Activated T-helper 1 cell treated with Interleukin-2 at 50 U/mL for 16 hours (primary cell): ENCODE data around the gene PLEKHA8.

Experiments
- DNase-seq: peaks from one replicate; pipeline ENCODE4 v3.0.0-alpha.2; 2020; ENCODE audit warnings: low read depth

PLEKHA8 gene

DNA sequence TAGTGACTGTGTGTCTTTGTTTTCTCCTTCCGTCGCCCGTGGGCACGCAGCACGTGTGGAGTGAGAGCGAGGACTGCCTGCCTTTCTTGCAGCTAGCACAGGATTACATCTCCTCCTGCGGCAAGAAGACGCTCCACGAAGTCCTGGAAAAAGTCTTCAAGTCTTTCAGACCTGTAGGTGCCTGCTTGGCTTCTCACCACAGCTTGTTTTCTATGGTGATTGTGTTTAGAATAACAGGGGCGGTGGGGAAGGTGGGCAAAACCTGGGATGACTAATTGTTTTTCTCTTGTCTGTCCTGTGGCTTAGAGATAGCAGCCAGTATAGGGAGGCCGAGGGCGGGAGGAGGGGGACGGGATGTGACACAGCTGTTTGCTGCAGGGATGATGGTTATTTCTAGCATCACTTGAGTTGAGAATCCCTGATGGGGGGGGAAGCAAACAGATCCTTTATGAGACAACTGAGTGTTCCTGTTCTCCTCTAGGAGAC lies 118.0 kb downstream of the PLEKHA8 start:
- no peak for DNase-seq

DNA sequence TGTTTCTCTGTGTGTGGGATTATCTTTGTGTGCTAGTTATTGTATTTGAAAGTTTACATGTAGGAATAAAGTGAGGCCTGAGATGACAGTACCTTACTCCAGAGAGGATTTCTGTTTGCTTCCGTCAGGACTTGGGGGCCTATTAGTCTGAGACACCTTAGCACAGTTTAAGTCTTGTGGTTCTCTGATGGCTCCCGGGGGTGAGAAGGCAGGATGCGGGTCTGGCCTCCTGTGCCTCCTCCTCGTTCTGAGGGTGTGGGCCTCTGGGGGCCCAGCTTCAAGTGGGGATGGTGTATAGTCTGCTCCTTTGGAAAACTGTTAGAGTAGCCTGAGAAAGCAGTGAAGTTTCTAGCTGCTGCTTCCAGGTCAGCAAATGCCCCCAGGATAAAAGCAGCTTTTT lies 119.0 kb downstream of the PLEKHA8 start:
- DNase-seq = no peak

DNA sequence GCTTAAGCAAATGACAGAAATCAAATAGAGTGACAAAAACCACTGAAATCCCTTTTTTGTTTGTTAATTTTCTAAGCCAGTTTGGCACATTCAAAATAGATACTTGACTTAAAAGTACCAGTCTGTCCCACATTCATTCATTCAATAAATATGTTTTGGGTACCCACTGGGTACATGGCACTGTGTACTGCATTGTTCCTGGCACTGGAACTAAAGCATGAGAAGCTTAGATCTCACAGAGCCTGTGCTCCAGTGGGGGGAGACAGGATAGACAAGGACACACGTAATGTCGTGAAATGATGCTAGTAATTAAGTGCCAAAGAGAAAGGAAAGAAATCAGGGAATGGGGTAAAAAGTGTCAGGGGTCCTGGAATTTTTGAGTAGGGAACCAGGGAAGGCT lies 119.6 kb downstream of the PLEKHA8 start:
- DNase-seq = no peak

DNA sequence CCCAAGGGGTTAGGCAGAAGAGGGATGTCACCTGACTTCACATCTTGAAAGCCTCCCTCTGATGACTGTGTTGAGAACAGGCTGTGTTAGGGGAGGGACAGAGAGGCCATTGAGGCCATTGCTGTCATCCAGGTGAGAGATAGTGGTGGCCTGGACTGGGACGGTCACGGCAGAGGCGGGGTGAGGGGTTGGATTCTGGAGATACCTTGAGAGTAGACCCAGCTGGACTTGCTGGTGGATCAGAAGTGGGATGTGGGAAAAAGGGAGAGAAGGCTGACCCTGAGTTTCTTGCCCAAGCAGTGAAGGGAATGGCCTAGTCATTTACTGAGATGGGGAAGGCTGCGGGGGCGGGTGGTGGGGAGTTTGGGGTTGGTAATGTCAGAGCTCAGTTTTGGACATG lies 120.2 kb downstream of the PLEKHA8 start:
- no peak for DNase-seq

DNA sequence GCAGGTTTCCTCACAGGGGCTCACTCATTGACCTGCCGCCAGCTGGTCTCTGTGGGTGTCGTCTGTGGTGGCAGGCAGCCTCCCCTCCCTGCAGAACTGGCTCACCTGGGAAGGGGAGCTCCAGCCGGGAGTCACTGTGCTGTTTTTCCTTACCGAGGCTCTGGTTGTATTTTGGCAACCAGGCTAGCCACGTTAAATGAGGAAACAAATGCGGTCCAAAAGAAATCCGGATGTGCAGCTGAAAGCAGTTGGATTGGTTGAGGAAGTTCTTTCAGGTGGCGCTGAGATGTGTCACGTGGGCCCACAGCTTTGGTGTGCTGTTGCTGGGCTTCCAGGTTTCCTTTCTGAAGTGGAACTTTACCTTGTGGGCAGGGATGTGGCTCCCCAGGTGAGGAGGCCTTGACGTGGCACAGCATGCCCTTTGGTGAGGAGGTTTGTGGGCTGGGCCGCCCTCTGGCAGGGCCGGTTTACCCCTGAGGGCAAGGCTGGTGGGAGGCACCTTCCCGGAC lies 120.8 kb downstream of the PLEKHA8 start:
- peak; percentile 9 for DNase-seq

DNA sequence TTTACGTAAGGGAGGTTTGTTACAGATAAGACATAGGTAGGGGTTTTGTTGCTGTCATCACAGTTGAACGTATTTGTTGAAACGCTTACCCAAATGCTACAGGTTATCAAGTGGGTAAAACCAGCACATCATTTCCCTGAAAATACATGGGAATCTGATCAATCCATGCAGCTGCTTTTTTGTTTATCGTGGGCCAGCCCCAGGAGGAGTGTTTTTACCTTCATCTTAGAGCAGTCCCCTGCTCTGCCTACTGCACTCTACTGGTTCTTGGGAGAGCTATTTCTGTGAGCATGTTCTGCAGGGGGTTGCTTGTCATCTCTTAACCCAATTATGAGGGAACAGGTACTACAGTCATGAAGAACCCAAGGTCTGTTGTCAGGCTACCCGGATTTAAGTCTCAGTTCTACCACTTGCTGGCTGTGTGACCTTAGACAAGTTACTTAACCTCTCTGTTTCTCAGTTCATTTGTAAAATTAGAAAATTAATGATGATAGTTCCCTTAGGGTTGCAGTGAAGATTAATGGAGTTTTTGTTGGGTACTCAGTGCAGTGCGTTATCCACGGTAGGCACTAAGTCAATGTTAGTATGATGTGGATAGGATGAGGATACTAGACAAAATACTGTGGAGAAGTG lies 121.5 kb downstream of the PLEKHA8 start:
- no peak for DNase-seq

DNA sequence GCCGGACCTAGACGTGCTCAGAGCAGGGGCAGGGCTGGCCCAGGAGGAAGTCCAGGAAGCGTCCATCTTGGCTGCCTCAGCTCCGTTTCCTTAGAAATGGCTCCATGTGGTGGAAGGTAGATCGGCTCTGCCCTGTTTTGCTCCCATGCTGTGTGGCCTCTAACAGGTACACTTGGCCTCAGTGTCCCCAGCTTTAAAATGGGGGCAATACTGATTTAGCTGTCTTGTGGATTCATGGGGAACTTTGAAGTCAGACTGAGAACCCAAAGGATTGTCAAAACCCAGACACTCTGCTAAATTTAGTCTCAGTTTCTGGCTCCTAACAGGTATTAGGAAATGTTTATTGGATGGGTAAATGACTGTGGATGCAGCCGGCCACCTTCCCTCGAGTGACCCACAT lies 122.5 kb downstream of the PLEKHA8 start:
- DNase-seq = no peak

DNA sequence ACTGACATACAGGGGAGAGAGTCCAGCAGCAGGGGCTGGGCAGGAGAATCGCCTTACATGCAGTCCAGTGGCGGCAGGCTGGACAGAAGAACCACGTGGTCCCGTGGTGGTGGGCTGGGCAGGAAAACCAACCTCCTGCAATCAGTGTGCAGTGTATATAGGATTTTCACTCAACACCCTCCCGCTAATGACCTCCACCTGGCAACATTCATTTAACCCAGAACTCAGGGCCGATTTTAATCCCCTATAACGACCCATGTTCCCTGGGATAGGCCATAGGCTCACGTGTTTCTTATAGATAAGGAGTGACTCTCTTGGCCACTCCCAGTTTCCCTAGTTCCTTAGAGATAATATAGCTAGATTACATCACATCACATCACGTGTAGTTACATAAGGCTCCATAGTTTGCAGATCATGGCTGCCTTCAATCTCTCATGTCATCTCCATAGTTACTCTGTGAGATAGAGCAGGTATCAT lies 125.9 kb downstream of the PLEKHA8 start:
- DNase-seq = no peak

DNA sequence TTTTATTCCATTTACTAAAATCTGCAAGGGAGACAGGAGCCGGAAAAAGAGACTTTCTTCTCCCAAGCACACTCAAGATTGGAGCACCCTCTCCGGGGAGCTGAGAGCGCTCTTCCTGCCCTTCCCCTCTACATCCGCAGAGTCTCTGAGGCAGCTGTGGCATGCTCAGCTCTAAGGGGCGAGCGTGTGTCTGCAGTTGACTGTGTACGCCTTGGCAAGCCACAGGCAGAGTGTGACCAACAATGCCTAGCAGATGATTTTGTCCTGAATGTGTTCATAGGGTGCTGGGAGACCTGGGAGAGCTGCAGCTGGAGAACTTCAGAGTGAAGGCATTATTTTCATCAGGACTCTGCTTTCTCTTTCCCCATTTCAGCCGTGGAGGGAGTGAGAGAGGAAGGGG lies 127.3 kb downstream of the PLEKHA8 start:
- DNase-seq = no peak

DNA sequence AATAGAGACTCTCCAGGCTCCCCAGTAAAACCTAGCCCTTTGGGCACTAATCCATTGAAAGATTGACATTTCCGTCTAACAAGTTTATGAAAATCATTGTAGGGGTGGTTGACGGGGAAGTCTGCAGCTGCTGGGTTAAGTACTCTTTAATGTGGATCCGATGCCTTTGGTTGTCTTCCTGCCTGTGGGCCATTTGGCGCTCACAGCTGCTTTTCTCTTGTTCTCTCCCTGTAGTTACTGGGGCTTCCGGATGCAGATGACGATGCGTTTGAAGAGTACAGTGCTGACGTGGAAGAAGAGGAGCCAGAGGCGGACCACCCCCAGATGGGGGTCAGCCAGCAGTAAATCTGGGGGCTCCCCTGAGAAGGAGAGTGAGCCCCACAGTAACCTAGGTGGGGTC lies 129.0 kb downstream of the PLEKHA8 start:
- DNase-seq = no peak

DNA sequence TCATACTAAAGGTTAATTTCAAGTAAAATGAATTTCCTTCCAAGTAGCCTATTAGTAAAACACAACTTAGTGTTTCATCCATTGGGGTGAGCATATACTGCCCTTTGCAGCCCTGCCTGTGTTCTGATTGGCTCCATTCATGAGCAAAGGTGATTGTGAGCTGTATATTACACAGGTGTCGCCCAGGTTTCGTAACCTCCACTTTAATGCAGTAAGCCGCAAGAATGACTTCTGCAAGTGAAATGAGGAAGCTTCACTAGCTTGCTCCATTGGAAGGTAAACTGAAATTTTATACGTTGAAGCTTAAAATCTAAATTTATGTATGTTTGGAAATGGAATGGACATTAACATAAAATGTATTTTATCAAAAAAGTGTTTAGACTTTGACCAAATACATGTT lies 131.0 kb downstream of the PLEKHA8 start:
- no peak for DNase-seq

DNA sequence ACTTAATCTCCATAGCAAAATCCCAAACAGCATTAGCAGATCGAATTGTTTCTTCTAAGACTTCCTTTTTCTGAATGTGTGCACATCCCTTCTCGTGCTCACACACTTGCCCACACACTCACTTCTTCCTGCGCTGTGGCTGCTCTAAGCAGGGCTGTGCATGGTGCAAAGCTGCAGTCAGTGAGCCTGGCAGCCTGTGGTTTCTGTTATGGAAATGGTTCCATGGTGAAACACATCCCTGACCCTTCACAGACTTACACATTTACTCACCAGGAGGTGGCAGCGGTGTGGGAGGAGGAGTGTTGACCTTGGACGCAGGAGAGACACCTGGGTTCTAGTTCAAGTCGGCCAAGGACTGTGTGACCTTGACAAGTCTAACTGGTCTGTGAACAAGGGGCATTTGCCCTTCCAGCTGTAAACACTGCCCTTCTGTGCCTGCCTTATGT lies 131.5 kb downstream of the PLEKHA8 start:
- DNase-seq = no peak

DNA sequence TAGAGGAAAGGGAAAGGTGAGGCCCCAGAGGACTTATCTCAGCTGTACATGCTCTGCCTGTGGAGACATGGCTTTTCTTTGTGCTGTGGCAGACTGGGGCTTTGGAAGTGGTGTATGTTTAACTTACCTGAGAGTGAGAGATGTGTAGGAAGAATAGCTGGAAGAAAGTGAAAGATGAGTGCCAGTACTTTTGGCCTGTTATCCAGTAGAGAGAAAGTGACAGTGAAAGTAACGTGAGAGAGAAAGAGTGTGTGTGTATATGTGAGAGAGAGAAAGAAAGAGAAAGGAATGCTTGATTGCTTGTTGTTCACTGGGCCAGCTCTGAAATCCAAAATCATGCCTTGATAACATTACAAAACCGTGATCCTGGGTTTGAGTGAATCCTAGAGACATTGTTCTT lies 132.1 kb downstream of the PLEKHA8 start:
- DNase-seq = no peak

DNA sequence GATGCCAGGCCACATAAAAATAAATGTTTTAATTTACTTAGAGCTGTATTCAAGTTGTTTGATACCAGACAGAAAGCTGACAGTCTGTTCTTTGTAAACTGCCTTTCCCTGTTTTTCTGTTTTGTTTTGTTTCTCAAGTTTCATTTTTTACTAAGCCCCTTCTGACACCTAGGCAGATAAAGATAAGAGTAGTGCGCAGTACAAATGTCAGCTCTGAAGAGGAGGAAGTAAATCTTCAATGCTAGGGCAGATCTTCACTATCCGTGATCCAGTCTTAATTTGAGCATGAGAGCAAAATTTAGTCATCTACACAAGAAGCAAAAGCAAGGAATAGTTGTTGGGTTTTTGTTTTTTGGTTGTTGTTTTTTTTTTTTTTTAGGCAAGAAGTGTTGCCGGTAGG lies 133.9 kb downstream of the PLEKHA8 start:
- no peak for DNase-seq

DNA sequence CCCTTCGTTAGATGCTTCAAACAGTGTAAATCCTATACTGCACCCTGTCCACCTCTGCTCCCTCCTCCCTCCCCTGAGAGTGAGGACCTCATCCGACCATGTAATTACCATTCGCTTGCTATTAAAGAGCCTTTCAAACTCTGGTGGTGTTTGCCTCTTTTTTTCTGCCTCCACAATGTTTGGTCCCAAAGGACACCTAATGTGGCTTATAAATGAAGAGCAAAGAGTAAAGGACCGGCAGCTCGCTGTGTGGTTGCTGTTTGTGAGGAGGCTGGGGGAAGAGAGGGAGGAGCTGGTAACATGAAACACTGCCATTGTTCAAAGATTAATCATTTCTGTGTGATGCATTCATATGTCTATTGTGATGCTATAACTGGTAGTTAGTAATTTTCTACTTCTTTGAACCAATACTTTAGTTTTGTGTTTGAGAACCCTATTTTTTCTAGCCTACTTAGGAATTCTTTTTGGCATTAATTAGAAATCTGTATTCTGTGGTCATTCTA lies 134.5 kb downstream of the PLEKHA8 start:
- no peak for DNase-seq

DNA sequence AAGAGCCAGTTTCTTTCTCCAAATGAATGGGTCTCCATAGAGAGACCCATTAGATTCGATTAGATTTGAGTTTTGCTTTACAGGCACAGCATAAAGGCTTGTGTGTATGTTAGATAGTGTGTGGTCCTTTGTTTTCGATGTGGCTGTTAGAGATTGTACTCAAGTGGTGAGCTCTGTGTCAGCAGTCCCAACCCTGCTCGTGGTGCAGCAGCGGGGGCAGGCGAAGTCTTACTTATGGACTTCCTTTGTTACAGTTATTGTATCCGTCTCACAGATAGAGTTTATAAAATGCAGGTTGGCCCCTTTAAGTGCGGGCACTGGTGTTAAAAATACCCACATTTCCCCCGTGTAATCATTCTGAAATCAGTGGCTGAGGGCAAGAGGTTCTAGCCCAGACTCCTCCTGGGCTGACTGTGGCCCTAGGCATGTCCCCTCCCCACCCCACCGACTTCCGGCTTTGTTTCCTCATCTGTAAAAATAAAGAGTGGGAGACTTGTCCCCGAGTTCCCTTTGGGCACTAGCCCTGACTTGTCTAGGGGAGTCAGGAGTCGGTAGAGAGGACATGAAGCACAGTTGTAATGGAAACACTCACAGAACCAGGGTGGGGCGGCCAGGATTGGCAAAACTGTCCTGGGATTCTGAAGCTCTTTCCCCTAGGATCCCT lies 135.2 kb downstream of the PLEKHA8 start:
- DNase-seq = no peak

DNA sequence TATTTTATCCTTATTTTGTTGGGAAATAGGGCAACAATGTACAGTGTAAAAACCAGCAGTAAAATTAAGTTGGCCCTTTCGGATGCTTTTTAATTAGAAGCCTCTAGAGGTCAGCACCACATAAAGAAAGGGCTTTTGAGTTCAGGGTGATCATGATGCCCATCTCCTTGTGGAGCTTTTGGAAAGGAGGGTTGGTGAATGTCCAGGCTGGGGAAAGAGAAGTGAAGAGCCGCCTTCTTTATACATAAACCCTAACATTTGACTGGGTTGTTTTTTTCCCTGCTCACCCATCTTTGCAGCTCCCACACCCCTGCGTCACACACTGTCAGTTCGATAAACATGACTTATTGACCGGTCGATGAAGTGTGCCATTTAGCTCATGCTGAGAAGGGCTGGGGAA lies 136.4 kb downstream of the PLEKHA8 start:
- no peak for DNase-seq

DNA sequence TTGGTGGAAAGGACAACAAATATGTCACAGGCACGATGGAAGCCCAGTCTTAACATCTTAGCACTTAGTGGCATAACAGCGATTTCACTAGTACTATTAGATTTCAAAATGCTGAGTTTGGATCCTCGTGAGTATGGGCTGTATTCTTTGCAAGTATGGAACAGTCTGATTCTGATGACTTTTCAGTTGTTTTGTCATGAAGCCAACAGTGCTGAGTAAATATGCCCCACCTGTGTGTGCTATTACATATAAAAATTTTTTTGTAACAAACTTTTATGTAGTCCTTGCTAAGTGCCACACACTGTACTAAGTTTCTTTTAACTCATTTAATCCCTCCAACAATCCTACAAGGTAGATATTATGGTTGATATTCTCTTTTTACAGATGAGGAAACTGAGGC lies 137.4 kb downstream of the PLEKHA8 start:
- DNase-seq = no peak

DNA sequence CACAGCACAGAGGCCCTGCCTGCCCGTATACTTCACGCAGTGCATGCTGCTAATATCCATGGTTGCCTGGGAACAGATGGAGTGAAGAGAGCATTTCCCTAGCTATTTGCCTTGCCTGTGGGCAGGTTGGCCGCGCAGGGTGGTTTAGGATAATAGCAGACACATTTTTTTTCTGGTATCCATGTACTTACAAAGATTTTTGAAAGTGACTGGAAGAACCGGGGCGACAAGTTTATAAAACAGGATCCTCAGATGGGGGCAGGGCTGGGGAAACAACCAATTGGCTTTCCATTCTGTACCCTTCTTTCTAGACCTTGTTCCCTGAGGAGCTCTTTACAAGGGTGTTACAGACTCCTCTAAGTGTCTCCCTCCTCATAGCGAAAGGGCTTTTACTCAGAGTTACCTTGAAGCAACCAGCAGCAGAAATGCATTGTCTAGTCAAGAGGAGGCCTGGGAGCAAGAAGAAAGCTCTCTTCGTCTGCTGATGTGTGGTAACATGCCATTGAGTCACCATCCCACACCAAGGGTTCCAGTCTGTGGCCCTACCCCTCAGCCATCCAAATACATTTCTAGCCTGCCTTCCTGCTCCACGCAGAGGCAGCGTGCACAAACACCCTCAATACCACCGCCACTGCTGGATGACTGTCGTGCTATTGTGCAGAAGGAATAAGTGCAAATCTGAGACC lies 138.1 kb downstream of the PLEKHA8 start:
- no peak for DNase-seq

DNA sequence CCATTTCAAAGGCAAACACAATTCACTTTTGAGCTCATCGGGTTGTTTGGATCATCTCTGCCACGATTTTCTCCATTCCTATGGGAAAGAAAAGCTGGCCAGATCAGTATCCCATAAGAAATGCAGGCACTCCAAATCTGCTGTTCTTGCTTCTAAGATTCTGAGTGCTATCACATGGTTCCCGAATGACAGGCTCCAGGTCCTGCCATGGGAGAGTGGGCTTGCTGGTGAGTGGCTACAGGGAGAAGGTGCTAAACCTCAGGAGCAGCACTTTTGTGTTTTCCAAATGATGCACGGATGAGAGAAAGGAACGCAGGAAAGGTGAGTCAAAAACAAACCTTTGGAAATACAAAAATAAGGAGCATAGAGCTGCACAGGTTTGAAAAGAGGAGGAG lies 138.6 kb downstream of the PLEKHA8 start:
- DNase-seq = no peak

DNA sequence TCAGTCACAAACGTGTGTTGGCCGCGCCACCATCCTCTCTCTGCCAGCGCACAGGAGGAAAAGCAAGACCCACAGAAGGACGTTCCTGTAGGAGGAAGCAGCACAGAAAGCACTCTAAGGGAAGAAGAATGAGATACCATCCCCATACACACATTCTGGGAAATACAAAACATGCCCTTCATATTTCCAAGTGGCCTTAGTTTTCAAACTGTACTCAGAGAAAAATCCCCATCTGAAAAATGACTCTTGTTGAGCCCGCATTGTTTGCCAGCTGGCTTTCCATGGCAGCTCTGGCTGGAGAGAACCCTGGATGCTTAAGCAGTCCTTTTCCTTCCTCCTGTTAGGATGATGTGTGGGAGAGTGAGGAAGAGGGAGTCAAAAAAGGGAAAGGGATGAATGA lies 139.7 kb downstream of the PLEKHA8 start:
- DNase-seq = no peak

DNA sequence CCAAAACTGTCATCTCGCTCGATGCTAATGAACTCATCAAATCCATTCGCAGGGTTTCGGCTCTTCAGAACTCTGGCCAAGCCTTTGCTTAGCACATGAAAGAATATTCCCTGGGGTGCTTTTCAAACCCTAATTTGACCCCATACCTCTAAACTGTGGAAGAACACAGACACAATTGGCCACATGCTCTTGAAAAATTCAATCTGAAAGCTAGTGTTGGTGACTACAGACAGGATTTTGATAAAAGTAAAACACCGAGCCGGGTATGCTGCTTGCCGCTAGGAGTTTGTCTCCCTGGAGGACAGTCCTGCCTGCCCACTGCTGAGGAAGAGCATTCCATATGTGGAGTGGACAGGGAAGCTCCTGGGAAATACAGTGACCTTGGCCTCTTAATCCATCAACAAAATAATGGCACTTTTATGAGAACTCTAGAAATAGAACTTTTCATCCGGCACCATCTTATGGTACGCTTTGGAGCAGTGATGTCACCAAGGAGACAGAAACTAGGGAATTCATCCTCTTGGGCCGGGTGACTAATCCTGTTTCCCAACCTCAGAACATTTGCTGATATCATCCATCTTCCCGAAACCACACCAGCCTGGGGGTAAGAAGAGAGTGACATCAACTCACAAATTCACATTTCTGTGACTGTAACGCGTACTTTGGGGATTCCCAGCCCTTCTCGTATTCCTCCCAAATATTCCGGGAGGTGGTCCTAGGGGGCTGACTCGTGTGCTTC lies 140.8 kb downstream of the PLEKHA8 start:
- no peak for DNase-seq
